BJ (cell line): ENCODE measurements around the gene NASP. TPM values are rescaled to one million over a fixed set of nuclear protein-coding genes. Genes with fewer than 3 reads are reported as not detected.

ENCODE experiments used
- CTCF ChIA-PET: fragments of 350-600 bp; formaldehyde crosslinking; extraction: SDS; loops from one replicate; lab custom pipeline; 2021; ENCODE audit warnings: antibody characterized with exemption, inconsistent platforms; lab: Yijun Ruan, JAX
- POLR2A ChIA-PET: fragments of 300-600 bp; sonication (Branson Sonifier 250); formaldehyde crosslinking; extraction: SDS; loops from one replicate; lab custom pipeline; 2021; ENCODE audit warnings: antibody characterized with exemption; lab: Charles Lee
- DNase-seq: peaks from one replicate; pipeline ENCODE4 v3.0.0-alpha.2; 2011; ENCODE audit warnings: low read depth
- H3K27me3 ChIP-seq: 2 replicates; pipeline ENCODE4 v1.6.0; 2011; ENCODE audit warnings: low read length; ENCODE audit not compliant: control insufficient read depth, insufficient read depth
- H3K36me3 ChIP-seq: 2 replicates; pipeline ENCODE4 v1.5.1; 2011; ENCODE audit warnings: low read length; ENCODE audit not compliant: control insufficient read depth, insufficient read depth
- H3K4me3 ChIP-seq: 2 replicates; pipeline ENCODE4 v1.5.1; 2011; ENCODE audit warnings: low read depth, mild to moderate bottlenecking, control low read depth, low read length
- polyA plus RNA-seq: library from polyadenylated mRNA; depleted of rRNA; stranded (reverse); fragments of >200 nt; gene quantifications from 2 replicates; pipeline ENCODE4 v1.2.3, GENCODE V29; 2011
- TF ChIP-seq, protein P1 (sequence below): IDR thresholded peaks from 2 replicates; pipeline ENCODE4 v1.5.1; 2011; ENCODE audit warnings: low read depth, mild to moderate bottlenecking, control low read depth, inconsistent platforms, low read length, moderate library complexity; ENCODE audit not compliant: insufficient read depth

NASP gene
- polyA plus RNA-seq, 1 experiment: 43.9 TPM

DNA sequence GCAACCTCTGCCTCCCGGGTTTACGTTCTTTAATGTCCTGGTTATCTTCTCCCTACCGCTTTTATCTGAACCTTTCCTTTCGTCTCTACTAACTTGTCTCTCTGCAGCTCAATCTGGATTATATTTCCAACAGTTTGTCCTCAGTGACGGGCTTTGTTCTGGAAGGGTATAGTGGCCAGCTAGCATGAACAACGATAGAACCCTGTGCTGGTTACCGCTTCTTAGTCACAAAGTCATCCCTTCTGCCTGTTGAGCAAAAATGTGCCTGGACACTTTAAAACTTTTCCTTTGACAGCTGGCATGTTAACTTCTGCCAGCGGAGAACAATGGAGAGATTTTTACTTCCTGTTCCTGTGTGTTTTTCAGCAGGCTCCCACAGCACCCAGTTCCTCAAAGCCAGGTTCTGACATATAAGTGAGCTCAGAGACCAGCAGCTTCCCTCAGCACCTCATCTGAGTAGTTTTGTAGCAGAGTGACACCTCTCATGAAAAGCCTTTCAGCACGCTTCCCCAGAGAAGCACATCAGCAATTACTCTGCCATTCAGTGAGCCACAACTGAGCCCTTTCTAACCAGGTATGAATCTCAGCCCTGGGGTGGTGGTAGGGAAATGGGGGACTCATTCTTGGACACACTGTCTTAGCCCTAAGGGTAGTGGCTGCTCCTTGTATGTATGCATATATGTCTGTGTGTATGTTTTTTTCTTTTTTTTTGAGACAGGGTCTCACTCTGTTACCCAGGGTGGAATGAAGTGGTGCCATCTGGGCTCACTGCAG is 63.6 kb downstream of the NASP start:
- TF ChIP-seq, protein P1, sequence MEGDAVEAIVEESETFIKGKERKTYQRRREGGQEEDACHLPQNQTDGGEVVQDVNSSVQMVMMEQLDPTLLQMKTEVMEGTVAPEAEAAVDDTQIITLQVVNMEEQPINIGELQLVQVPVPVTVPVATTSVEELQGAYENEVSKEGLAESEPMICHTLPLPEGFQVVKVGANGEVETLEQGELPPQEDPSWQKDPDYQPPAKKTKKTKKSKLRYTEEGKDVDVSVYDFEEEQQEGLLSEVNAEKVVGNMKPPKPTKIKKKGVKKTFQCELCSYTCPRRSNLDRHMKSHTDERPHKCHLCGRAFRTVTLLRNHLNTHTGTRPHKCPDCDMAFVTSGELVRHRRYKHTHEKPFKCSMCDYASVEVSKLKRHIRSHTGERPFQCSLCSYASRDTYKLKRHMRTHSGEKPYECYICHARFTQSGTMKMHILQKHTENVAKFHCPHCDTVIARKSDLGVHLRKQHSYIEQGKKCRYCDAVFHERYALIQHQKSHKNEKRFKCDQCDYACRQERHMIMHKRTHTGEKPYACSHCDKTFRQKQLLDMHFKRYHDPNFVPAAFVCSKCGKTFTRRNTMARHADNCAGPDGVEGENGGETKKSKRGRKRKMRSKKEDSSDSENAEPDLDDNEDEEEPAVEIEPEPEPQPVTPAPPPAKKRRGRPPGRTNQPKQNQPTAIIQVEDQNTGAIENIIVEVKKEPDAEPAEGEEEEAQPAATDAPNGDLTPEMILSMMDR: no peak
- ChIA-PET CTCF (no interaction called here), POLR2A (no interaction called here)
- Histone ChIP-seq H3K36me3 (peaks cover 10% of the 10 kb centered on the region), H3K4me3 (no peak overlapping the region), H3K27me3 (no peaks in the 10 kb centered on the region)
- DNase-seq: no peak

DNA sequence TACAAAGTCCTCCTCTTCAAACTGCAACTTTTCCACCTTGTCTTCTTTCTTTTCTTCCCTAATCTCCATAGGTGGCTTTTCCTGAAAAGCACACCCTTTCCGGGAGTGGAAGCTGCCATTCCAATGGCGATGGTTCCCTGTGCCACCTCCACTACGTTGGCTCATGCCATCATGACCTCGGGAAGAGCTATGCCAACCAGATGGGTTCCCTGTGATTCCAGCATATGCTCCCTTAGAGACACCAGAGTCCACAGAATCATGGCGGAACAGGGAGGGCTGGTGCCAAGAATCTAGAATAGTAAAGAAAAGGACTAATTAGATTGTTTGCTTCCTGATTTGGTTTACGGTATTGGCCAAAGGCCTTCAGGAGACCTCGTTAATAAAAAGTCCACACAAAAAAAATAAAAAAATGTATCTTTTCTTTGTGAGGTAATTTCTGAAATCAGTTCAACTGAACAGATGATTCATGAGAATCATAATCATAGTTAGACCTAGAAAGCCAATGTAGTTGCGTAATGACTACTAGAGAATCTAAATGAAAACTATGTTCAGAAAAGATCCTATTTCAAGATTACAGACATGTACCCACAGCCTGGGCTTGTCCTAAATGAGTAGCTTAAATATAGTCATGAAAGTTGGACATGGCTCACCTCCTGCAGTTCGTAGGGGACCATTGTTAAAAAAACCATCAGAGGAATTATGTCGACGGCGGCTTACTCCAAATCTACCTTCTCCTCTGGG is 70.9 kb downstream of the NASP start:
- Histone ChIP-seq H3K4me3 (no peak overlapping the region), H3K27me3 (no peaks in the 10 kb centered on the region), H3K36me3 (peaks cover 21% of the 10 kb centered on the region)
- TF ChIP-seq, protein P1: no peak
- POLR2A ChIA-PET: no interaction called here
- DNase-seq: no peak
- CTCF ChIA-PET: interaction anchor here (0.9 kb wide), 1 partner anchor 16 kb away, joined by 4 read pairs; no protein-coding TSS in a partner anchor

DNA sequence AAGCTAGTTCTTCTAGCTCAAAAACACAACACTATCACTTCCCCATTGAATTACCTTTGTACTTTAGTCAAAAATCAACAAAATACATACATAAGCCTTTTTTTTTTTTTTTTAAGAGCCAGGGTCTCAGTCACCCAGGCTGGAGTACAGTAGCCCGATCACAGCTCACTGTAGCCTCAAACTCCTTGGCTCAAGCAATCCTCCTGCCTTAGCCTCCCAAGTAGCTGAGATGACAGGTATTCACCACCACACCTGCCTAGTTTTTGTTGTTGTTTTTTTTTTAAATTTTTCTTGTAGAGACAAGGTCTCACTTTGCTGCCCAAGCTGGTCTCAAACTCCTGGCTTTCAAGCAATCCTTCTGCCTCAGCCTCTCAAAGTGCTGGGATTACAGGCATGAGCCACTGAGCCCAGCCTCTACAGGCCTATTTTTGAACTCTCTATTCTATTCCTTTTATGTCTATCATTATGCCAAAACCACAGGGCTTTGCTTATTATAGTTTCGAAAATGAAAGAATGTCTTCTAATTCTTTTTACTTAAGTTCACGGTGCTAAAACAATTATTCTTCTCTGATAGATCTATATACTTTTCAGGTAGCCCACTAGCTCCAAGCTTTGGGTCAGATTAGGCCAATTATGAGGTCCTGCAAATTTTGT is 72.9 kb downstream of the NASP start:
- CTCF ChIA-PET: no interaction called here
- no peak for DNase-seq
- TF ChIP-seq, protein P1: no peak
- Histone ChIP-seq H3K4me3 (no peak overlapping the region), H3K27me3 (no peaks in the 10 kb centered on the region), H3K36me3 (peaks cover 13% of the 10 kb centered on the region)
- POLR2A ChIA-PET: no interaction called here

DNA sequence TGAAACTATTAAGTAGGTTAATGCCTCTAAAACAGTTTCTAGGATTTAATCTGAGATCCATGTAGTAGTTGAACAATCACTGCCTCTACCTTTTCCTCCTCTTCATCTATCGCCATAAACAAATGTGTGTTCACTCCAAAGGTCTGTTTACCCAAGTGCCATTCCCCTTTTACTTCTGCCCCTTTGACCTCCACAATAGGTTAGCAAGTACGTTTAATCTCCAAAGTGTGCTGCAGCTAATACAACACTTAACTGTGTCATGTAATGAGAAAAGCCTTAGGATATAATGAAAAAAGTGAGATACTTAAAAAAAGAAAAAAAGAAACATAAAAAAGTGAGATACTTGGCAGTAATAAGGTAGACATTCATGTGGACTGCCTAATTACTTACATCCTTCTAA is 74.3 kb downstream of the NASP start:
- TF ChIP-seq, protein P1: no peak
- CTCF ChIA-PET: no interaction called here
- Histone ChIP-seq H3K4me3 (no peak overlapping the region), H3K27me3 (no peaks in the 10 kb centered on the region), H3K36me3 (peaks cover 13% of the 10 kb centered on the region)
- POLR2A ChIA-PET: no interaction called here
- DNase-seq: no peak

DNA sequence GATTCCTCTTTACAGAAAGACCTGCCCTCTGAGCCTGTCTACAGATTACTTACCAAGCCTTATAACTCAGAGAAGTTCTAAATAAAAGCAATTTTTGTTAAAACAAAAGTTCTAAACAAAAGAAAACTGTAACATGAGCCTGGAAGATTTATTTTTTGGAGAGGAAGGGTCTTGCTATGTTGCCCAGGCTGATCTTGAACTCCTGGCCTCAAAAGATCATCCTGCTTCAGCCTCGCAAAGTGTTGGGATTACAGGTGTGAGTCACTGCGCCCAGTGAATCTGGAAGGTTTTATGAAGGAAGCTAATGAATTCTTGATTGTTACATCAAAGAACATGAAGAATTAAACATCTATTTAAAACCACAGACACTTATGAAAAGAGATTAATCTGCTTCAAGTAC is 75.4 kb downstream of the NASP start:
- TF ChIP-seq, protein P1: no peak
- peaks cover 11% of the 10 kb centered on the region for H3K36me3 ChIP-seq
- H3K27me3 ChIP-seq: no peaks in the 10 kb centered on the region
- no peak overlapping the region for H3K4me3 ChIP-seq
- ChIA-PET POLR2A (no interaction called here), CTCF (no interaction called here)
- DNase-seq: no peak
